GM19240 (cell line): Measurements from ENCODE around the gene MYO3B.

ENCODE experiments used
- DNase-seq: peaks from one replicate; pipeline ENCODE4 v3.0.0; 2011; ENCODE audit warnings: low spot score; ENCODE audit not compliant: insufficient read length

MYO3B gene

GRCh38 chr2:170368370-170368769 is 190.4 kb downstream of the MYO3B start:
- DNase-seq: no peak

- no peak for DNase-seq
Observed at GRCh38 chr2:170369228-170369627, 191.3 kb downstream of the MYO3B start.

GRCh38 chr2:170369894-170370293 is 191.9 kb downstream of the MYO3B start:
- DNase-seq: no peak

GRCh38 chr2:170371231-170371998 is 193.5 kb downstream of the MYO3B start:
- DNase-seq: no peak

GRCh38 chr2:170375192-170375591 is 197.2 kb downstream of the MYO3B start:
- no peak for DNase-seq

GRCh38 chr2:170377500-170378207 is 199.7 kb downstream of the MYO3B start:
- no peak for DNase-seq

GRCh38 chr2:170380267-170380666 is 202.3 kb downstream of the MYO3B start:
- no peak for DNase-seq

GRCh38 chr2:170381678-170382077 is 203.7 kb downstream of the MYO3B start:
- DNase-seq: no peak

- DNase-seq: no peak
Observed at GRCh38 chr2:170386554-170386953, 208.6 kb downstream of the MYO3B start.

GRCh38 chr2:170391018-170391417 is 213.1 kb downstream of the MYO3B start:
- no peak for DNase-seq

GRCh38 chr2:170391697-170392096 is 213.8 kb downstream of the MYO3B start:
- DNase-seq: no peak

GRCh38 chr2:170393861-170394498 is 216.0 kb downstream of the MYO3B start:
- DNase-seq: no peak

GRCh38 chr2:170394641-170395387 is 216.9 kb downstream of the MYO3B start:
- DNase-seq: no peak

GRCh38 chr2:170396799-170397459 is 219.0 kb downstream of the MYO3B start:
- no peak for DNase-seq

GRCh38 chr2:170401187-170401586 is 223.2 kb downstream of the MYO3B start:
- DNase-seq: no peak

- no peak for DNase-seq
Observed at GRCh38 chr2:170404846-170405245, 226.9 kb downstream of the MYO3B start.

- no peak for DNase-seq
Observed at GRCh38 chr2:170405326-170405725, 227.4 kb downstream of the MYO3B start.

GRCh38 chr2:170408461-170409163 is 230.7 kb downstream of the MYO3B start:
- no peak for DNase-seq

- peak; percentile 26 for DNase-seq
Observed at GRCh38 chr2:170409164-170409535, 231.2 kb downstream of the MYO3B start.

- DNase-seq: no peak
Observed at GRCh38 chr2:170411660-170412059, 233.7 kb downstream of the MYO3B start.
